Tibial nerve (tissue), 3 donors: ENCODE measurements around the gene CNTN5.

Experiments
- POLR2A ChIP-seq, 2 donors: fragments of 450-650 bp; IDR thresholded peaks; one replicate each; pipeline ENCODE4 v1.6.1; 2017; ENCODE audit warnings: antibody characterized with exemption in 2 of 2, mild to moderate bottlenecking in 2 of 2, moderate library complexity in 2 of 2
- TF ChIP-seq, protein P1 (sequence below), 5 experiments: fragments of 200-600 bp in 3 of 5; fragments of 450-650 bp in 2 of 5; sonication (generic) in 3 of 5; IDR thresholded peaks; one replicate each; pipeline ENCODE4 v1.5.1; 2016 to 2019; ENCODE audit warnings: antibody characterized with exemption in 5 of 5, mild to moderate bottlenecking in 3 of 5, moderate library complexity in 2 of 5

DNA sequence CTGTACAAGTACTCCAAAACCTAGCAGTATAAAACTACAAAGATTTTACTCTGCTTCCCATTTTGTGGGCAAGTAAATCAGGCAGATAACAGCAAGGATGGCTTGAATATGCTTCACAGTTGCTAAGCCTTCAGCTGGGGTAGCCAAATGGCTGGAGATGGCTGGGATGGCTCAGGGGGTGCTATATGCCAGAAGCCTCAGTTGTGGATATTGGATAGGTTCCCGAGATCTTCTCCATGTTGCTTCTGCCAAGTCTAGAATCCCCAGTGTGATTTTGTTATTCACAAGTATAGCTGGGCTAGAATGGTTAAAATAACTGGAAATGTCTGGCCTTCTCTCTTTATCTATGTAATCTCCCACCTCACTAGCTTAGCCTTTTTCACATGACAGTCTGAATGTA is 1194.0 kb downstream of the CNTN5 start:
- TF ChIP-seq, protein P1, sequence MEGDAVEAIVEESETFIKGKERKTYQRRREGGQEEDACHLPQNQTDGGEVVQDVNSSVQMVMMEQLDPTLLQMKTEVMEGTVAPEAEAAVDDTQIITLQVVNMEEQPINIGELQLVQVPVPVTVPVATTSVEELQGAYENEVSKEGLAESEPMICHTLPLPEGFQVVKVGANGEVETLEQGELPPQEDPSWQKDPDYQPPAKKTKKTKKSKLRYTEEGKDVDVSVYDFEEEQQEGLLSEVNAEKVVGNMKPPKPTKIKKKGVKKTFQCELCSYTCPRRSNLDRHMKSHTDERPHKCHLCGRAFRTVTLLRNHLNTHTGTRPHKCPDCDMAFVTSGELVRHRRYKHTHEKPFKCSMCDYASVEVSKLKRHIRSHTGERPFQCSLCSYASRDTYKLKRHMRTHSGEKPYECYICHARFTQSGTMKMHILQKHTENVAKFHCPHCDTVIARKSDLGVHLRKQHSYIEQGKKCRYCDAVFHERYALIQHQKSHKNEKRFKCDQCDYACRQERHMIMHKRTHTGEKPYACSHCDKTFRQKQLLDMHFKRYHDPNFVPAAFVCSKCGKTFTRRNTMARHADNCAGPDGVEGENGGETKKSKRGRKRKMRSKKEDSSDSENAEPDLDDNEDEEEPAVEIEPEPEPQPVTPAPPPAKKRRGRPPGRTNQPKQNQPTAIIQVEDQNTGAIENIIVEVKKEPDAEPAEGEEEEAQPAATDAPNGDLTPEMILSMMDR (IDR thresholded peaks at IDR 0.05): no peak
- no peak for TF ChIP-seq POLR2A (IDR thresholded peaks at IDR 0.05)
